ENCODE data around the gene SORCS1.

DNA sequence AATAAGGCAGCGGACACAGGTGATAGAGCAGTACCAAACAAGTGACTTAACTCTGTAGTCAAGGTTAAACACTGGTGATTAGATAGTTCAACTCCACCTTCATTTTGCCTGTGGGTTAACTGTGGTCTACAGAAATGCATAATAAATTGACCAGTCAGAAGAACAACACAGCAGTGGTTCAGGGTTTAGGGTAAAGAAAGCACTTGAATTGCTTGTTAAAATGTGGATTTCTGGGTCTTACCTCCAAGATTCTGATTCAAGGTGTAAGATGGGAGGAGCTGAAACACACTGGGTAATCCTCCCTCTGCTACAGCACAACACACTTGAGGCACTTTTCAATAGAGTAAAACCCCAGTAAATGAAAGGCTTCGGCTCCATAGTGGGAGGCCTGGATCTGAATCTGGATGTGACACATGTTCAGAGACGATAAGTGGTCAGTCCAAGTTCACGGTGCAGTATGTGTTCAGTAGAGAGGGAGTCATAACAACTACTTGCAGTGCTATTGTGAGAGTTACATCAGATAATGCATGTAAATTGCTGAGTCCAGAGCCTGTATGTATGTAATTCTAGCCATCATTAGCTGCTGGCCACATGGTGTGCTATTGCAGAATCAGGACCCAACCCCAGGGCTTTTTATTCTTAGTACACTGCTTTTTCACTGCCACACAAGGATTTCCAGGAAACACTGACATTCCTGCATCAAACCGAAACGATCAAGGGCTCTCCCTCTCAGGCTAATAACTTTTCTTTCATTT lies 141.7 kb downstream of the SORCS1 start:
- TF ChIP-seq, protein P1, sequence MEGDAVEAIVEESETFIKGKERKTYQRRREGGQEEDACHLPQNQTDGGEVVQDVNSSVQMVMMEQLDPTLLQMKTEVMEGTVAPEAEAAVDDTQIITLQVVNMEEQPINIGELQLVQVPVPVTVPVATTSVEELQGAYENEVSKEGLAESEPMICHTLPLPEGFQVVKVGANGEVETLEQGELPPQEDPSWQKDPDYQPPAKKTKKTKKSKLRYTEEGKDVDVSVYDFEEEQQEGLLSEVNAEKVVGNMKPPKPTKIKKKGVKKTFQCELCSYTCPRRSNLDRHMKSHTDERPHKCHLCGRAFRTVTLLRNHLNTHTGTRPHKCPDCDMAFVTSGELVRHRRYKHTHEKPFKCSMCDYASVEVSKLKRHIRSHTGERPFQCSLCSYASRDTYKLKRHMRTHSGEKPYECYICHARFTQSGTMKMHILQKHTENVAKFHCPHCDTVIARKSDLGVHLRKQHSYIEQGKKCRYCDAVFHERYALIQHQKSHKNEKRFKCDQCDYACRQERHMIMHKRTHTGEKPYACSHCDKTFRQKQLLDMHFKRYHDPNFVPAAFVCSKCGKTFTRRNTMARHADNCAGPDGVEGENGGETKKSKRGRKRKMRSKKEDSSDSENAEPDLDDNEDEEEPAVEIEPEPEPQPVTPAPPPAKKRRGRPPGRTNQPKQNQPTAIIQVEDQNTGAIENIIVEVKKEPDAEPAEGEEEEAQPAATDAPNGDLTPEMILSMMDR (IDR thresholded peaks at IDR 0.05; ENCODE audit: low read depth, low read length, poor library complexity, severe bottlenecking), result no peak
- no peak for TF ChIP-seq EZH2phosphoT487 (IDR thresholded peaks at IDR 0.05; ENCODE audit: borderline replicate concordance, low read length)
